ENCODE measurements around the gene PITPNC1.
"Not testable (repeated sequence)": the region's sequence is repeated elsewhere in the genome, so short reads cannot be mapped to it uniquely, and the experiment has no call there.

Gene PITPNC1

DNA sequence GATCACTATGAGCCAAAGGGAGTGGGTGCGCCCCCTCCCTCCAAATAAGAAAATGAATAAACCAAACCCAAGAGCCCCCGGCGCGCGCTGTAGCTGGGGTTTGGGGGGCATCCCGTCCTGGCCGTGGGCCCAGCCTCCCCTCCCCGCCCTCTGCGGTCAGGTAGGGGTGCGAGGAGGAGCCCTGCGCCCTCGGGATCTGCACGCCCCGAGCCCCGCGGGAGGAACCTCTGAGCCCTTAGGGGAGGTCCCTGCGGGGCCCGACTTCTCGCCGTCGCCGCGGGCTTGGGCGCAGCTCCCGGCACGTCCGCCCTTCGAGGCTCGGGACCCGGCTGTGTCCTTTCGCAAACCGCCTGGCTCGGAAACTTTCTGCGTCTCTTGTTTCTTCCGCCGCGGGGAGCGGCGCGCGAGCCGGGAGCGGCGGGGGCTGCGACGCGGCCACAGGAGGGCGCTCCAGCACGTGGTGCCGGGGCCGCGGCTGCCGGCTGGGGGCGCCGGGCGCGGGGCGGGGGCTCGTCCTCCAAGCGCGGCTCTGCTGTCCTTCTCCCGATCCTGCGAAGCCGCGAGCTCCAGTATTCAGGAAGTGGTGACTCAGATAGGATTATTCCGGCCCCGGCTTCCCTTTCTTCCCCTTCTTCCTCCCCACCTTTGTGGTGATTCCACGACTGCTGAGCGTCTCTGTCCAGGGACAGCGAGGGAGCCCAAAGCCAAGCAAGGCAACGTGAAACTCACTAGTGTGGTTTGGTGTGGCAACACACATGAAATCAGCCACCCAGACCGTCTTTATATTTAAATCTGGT, 1.6 kb downstream of the PITPNC1 start:
- DNase-seq (ENCODE audit: low spot score): peak; percentile 85
- TF ChIP-seq, protein P1, sequence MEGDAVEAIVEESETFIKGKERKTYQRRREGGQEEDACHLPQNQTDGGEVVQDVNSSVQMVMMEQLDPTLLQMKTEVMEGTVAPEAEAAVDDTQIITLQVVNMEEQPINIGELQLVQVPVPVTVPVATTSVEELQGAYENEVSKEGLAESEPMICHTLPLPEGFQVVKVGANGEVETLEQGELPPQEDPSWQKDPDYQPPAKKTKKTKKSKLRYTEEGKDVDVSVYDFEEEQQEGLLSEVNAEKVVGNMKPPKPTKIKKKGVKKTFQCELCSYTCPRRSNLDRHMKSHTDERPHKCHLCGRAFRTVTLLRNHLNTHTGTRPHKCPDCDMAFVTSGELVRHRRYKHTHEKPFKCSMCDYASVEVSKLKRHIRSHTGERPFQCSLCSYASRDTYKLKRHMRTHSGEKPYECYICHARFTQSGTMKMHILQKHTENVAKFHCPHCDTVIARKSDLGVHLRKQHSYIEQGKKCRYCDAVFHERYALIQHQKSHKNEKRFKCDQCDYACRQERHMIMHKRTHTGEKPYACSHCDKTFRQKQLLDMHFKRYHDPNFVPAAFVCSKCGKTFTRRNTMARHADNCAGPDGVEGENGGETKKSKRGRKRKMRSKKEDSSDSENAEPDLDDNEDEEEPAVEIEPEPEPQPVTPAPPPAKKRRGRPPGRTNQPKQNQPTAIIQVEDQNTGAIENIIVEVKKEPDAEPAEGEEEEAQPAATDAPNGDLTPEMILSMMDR (IDR thresholded peaks at IDR 0.05; ENCODE audit: borderline replicate concordance, control extremely low read depth, extremely low read depth, insufficient read depth, missing control alignments): peak; percentile 98
- in situ Hi-C loops (cut with MboI; ENCODE audit: low sequenced_read_pairs, unreplicated experiment): loop anchor here (10.0 to 25.0 kb wide), 2 partner anchors 209 to 306 kb away; no protein-coding TSS in a partner anchor

DNA sequence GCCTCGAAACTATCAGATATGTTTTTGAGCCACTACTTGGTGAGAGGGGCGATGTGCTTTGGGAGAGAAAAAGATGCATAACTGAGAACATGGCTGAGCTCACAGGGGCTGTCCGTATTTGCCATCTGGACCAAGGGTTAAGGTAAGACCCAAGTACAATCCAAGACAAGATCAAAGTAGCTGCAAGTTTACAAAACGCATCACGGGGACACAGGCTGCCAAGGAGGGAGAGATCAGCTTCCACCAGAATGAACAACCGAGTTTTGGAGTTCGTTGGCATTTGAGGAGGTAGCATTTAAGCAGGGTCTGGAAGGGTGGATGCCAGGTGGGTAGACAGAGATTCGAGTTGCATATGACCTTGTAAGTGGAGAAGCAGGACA, 2.2 kb downstream of the PITPNC1 start:
- DNase-seq (ENCODE audit: low spot score): no peak
- in situ Hi-C loops (cut with MboI; ENCODE audit: low sequenced_read_pairs, unreplicated experiment): loop anchor here (10.0 to 25.0 kb wide), 2 partner anchors 208 to 306 kb away; no protein-coding TSS in a partner anchor
- TF ChIP-seq, protein P1 (IDR thresholded peaks at IDR 0.05; ENCODE audit: borderline replicate concordance, control extremely low read depth, extremely low read depth, insufficient read depth, missing control alignments): no peak

- in situ Hi-C loops (cut with MboI; ENCODE audit: low sequenced_read_pairs, unreplicated experiment): loop anchor here (25.0 kb wide), 1 partner anchor 205 kb away; no protein-coding TSS in a partner anchor
- no peak for DNase-seq (ENCODE audit: low spot score)
- TF ChIP-seq, protein P1 (IDR thresholded peaks at IDR 0.05; ENCODE audit: borderline replicate concordance, control extremely low read depth, extremely low read depth, insufficient read depth, missing control alignments): no peak
Observed at GRCh38 chr17:67381929-67382257, 4.8 kb downstream of the PITPNC1 start.

DNA sequence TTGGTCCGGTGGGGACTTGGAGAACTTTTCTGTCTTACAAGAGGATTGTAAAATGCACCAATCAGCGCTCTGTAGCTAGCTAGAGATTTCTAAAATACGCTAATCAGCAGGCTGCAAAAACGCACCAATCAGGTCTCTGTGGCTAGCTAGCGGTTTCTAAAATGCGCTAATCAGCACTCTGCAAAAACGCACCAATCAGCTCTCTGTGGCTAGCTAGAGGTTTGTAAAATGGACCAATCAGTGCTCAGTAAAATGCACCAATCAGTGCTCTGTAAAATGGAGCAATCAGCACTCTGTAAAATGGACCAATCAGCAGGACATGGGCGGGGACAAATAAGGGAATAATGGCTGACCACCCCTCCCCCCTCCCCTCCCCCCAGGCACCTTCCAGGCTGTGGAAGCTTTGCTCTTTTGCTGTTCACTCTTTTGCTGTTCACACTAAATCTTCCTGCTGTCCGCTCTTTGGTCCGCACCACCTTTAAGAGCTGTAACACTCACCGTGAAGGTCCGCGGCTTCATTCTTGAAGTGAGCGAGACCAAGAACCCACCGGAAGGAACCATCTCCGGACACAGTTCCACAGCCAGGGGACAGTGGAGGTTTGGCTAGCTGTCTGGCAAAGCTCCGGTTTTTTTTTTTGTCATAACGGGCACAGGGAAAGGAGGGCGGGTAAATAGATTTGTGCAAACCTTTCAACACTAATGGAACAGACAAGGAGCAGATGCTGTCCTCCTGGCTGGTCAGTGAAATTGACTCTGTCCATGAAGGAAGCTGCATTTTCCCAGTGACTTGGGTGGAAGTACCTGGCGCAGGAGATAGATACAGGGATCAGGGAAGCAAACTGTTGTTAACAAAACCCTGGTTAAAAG, 8.3 kb downstream of the PITPNC1 start:
- in situ Hi-C loops (cut with MboI; ENCODE audit: low sequenced_read_pairs, unreplicated experiment): loop anchor here (5.0 to 25.0 kb wide), 2 partner anchors 82 to 202 kb away; no protein-coding TSS in a partner anchor
- TF ChIP-seq, protein P1 (IDR thresholded peaks at IDR 0.05; ENCODE audit: borderline replicate concordance, control extremely low read depth, extremely low read depth, insufficient read depth, missing control alignments): no peak
- no peak for DNase-seq (ENCODE audit: low spot score)

DNA sequence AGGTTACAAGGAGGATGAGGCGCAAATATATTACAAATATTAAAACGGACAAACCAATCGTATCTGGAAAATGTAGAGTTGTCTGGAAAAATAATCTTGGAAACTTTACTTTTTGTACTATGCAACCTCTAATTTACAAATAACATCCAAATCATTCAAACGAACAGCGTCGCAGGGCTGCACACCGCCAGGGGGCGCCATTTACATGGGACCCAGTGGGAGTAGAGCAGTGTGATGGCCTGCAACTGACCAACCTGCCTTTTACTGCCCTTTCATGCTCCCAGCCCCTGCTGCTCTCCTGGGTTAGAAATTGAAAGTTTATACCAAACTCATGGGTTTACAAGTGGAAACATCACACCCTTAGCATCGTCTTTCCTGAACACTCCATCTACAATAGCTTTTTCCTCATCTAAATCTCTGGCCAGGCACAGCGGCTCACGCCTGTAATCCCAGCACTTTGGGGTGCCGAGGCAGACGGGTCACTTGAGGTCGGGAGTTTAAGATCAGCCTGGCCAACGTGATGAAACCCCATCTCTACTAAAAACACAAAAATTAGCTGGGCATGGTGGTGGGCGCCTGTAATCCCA, 10.0 kb downstream of the PITPNC1 start:
- in situ Hi-C loops (cut with MboI; ENCODE audit: low sequenced_read_pairs, unreplicated experiment): loop anchor here (5.0 to 25.0 kb wide), 2 partner anchors 80 to 200 kb away; no protein-coding TSS in a partner anchor
- TF ChIP-seq, protein P1 (IDR thresholded peaks at IDR 0.05; ENCODE audit: borderline replicate concordance, control extremely low read depth, extremely low read depth, insufficient read depth, missing control alignments): peak; percentile 52
- peak; percentile 57 for DNase-seq (ENCODE audit: low spot score)

DNA sequence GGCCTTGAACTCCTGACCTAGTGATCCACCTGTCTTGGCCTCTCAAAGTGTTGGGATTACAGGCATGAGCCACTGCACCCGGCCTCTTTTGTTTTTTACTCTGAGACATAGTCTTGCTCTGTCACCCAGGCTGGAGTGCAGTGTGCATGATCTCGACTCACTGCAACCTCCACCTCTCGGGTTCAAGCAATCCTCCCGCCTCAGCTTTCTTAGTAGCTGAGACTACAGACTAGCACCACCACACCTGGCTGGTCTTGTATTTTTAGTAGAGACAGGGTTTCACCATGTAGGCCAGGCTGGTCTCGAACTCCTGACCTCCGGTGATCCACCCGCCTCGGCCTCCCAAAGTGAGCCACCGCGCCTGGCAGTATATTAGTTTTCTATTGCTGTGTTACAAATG, 11.5 kb downstream of the PITPNC1 start:
- not testable (repeated sequence) for DNase-seq (ENCODE audit: low spot score)
- in situ Hi-C loops (cut with MboI; ENCODE audit: low sequenced_read_pairs, unreplicated experiment): loop anchor here (5.0 to 25.0 kb wide), 2 partner anchors 79 to 199 kb away; no protein-coding TSS in a partner anchor
